ENCODE data around the gene CXCR3.
"Not testable (repeated sequence)": the region's sequence is repeated elsewhere in the genome, so short reads cannot be mapped to it uniquely, and the experiment has no call there.

Gene CXCR3

DNA sequence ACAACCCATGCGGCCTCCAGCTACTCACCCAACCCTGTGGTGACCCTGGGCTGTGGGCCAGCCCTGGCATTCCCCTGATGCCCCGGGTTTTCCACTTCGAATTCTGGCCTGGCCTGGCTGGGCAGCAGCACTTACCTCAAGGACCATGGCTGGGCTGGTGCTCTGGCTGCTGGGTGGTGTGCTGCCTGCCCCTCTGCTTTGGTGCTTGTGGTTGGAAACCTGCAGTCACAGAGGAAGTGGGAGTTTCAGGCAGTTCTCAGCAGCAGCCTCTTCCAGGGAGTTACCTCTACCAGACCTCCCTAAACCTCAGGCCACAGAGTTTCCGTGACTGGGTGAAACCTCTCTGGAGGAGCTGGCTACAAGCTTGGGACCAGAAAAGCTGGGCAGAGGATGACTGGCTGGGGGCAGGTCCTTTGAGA lies at the start of gene CXCR3:
TSS of gene CXCR3 (minus strand) at position 209 of the 419 bp plus-strand sequence. CDS start at position 147, 62 bp downstream.
- H3K4me1 Mint-ChIP-seq (ENCODE audit: low read depth), result peaks cover 35% of the 10 kb centered on the region
- intact Hi-C loops (cut with micrococcal nuclease), result no loop called here
- H3K27me3 Mint-ChIP-seq, result peaks cover 3% of the 10 kb centered on the region
- H3K27ac Mint-ChIP-seq, result peak within 1 kb of the TSS; percentile 14
- H3K4me3 Mint-ChIP-seq, result no peak within 1 kb of the TSS
- H3K9me3 Mint-ChIP-seq, result no peaks in the 10 kb centered on the region
- peaks cover 28% of the 10 kb centered on the region for H3K36me3 Mint-ChIP-seq (ENCODE audit: low read depth)

DNA sequence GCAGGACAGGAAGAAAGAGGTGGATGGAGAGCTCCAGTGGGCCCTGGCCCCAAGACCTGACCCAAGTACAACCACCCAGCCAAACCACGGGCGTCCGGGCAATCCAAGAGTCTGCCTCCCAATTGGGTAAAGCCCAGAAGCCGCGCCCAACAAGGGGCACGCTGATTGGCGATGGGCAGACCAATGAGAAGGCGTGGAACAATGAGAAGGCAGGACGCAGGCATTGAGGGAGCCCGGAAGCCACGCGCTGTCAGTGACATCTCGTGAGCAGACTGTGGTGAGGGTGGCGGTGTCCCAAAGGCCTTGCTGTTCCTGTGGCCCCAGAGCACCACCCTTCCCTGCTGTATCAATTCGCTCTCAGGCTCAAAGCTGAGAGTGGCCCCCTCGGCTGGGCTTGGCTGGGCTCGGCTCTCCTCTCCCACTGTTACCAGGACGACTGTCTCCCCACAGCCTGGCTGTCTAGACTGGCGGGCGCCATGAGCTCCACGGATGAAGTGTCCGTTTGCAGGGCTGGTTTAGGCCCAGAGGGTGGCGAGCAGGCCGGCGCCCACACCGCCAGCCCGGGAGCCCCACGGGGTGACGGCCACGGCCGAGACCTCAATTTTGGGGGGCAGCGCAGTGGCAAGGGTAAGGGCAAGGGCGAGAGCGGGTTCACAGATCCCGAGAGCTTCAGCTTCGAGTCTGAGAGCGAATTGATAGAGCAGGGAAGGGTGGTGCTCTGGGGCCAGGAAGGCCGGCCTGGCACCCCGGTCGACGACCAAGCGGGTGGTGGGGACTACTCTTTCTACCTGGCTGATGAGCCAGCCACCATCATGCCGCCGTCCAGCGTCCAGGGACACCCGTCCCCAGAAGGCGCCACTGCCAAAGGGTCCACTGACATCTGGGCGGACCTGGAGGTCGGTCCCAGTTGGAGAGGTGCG lies 49.3 kb upstream of the CXCR3 start, which contains the start of gene LOC101059915:
TSS of gene LOC101059915 (plus strand) at position 219 of the 920 bp plus-strand sequence.
- H3K4me1 Mint-ChIP-seq (ENCODE audit: low read depth), result peaks cover 9% of the 10 kb centered on the region
- no peaks in the 10 kb centered on the region for H3K9me3 Mint-ChIP-seq
- no peak within 1 kb of the TSS for H3K27ac Mint-ChIP-seq
- H3K36me3 Mint-ChIP-seq (ENCODE audit: low read depth), result no peaks in the 10 kb centered on the region
- intact Hi-C loops (cut with micrococcal nuclease), result no loop called here
- H3K27me3 Mint-ChIP-seq, result peaks cover 37% of the 10 kb centered on the region
- no peak within 1 kb of the TSS for H3K4me3 Mint-ChIP-seq

DNA sequence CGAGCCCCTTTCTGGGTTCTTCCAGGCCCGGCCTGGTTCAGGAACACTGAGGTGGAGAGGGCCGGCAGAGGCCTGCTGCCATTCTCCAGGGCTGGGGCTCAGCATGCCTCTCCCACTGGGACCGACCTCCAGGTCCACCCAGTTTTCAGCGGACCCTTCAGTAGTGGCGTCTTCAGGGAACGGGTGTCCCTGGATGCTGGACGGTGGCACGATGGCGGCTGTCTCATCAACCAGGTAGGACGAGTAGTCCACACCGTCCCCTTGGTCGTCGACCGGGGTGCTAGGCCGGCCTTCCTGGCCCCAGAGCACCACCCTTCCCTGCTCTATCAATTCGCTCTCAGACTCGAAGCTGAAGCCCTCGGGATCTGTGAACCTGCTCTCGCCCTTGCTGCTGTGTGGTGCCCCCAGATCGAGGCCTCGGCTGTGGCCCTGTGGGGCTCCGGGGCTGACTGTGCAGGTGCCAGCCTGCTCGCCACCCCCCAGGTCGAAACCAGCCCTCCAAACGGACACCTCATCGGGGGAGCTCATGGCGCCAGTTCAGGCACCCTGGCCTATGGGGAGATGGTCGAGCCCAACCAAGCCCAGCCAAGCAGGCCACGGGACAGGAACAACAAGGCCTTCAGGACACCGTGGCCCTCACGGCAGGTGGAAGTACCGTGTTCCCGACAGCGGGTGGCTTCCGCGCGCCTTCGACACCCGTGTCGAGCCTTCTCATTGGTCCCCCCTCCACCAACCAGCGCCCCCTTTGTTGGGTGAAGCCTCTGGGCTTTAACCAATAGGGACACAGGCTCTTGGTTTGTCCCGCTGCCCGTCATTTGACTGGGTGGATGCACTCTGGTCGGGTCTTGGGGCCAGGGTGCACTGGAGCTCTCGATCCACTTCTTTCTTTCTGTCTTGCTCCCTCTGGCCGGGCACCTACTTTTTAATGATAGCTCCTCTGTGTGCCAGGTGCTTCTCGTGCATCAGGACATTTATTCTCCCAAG lies 48.2 kb upstream of the CXCR3 start:
- no peak overlapping the region for H3K4me3 Mint-ChIP-seq

DNA sequence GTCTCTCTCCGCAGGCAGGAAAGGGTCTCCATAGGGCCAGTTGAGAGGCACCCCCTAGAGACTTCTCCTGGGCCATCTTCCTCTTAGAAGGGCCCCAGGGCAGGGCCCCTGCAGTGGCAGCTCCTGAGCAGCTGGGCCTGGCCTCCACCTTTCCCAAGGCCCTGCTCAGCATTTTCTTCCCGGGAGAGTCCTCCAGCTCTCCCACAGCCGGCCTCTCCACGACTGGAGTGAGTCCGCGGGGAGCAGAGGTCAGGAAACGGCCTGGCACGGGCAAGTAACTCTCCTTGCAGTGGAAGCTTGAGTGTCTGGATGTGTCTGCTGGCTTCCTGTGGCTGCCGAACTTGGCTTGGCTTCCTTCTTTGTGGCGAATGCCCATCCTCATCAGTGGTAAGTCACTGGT lies 47.4 kb upstream of the CXCR3 start:
- Mint-ChIP-seq H3K4me1 (ENCODE audit: low read depth) (peaks cover 9% of the 10 kb centered on the region), H3K4me3 (no peak overlapping the region), H3K27me3 (peaks cover 36% of the 10 kb centered on the region), H3K9me3 (no peaks in the 10 kb centered on the region), H3K36me3 (ENCODE audit: low read depth) (no peaks in the 10 kb centered on the region), H3K27ac (no peak overlapping the region)
- intact Hi-C loops (cut with micrococcal nuclease), result no loop called here

More for the DNA sequence above, 48.2 kb upstream of the CXCR3 start:
- H3K4me1 Mint-ChIP-seq (ENCODE audit: low read depth), result peaks cover 9% of the 10 kb centered on the region
- no peaks in the 10 kb centered on the region for H3K36me3 Mint-ChIP-seq (ENCODE audit: low read depth)
- H3K27ac Mint-ChIP-seq, result no peak overlapping the region
- intact Hi-C loops (cut with micrococcal nuclease), result no loop called here
- H3K27me3 Mint-ChIP-seq, result peaks cover 38% of the 10 kb centered on the region
- H3K9me3 Mint-ChIP-seq, result no peaks in the 10 kb centered on the region

DNA sequence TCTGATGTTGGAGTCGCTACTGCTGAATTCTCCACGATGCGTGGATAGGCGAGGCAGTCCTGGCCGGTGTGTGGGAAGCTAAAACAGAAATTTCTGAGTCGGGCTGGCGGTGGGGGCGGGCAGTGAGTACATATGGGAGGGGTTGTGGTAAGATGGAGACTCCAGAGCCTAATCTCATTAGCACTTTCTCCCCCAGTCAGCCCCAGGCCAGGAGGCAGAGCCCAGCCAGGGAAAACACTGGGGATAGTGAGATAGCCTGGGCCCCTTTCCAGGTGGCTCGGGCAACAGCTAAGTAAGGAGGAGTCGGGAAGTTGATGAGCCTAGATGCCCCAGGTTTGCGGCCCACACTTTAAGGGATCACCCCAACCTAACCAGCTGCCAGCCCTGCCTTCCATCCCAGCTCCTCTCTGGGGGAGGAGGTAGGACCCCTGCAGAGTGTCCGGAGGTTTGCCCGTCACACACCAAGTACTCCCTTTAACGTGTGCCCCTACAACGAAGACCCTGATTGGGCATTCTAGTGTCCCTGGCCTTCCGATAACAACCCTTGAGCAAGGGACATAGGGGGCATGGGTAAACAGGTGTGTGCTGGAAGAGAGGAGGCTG lies 46.7 kb upstream of the CXCR3 start:
- Mint-ChIP-seq H3K27me3 (peaks cover 34% of the 10 kb centered on the region), H3K9me3 (no peaks in the 10 kb centered on the region), H3K4me3 (no peak overlapping the region), H3K36me3 (ENCODE audit: low read depth) (no peaks in the 10 kb centered on the region), H3K4me1 (ENCODE audit: low read depth) (peaks cover 9% of the 10 kb centered on the region), H3K27ac (no peak overlapping the region)
- intact Hi-C loops (cut with micrococcal nuclease), result no loop called here

DNA sequence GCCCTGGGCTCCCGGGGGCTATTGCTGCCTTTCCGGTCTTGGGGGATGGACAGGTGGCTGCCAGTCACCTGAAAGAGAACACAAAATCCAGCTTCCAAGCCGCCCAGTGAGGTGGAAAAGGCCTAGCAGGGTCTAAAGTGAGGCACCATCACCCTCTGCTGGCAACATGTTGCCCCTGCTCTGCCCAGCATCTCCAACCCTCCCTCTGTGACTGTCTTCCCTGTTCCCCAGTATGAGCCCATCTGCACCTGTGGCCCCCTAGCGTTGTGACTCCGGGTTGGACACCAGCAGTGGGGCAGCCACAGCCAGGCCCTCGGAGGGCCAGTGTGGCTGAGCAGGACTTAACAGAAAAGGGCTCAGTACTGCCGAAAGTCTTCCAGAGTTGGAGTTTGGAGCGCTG lies 45.9 kb upstream of the CXCR3 start:
- H3K36me3 Mint-ChIP-seq (ENCODE audit: low read depth); H3K9me3 Mint-ChIP-seq; H3K27ac Mint-ChIP-seq; H3K4me1 Mint-ChIP-seq (ENCODE audit: low read depth); H3K4me3 Mint-ChIP-seq; intact Hi-C loops (cut with micrococcal nuclease): not testable (repeated sequence)
- peaks cover 30% of the 10 kb centered on the region for H3K27me3 Mint-ChIP-seq

DNA sequence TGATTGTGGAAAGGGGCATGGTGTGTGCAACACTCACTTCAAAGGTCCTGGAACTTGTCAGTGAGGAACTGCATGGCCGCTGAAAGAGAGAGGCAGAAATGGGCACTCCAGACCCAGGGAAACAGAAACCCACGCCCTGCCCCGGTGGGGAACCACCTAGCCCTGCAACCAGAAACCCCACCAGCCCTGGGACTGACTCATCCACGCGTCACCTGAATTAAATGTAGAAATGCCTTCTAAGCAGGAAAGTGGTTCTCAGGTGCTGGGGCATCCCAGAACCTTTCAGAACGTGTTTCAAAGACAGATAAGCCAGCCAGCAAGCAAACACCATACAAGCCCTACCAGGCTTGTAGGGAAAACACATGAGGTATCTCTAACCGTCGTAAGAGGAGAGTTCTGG lies 44.9 kb upstream of the CXCR3 start:
- H3K36me3 Mint-ChIP-seq (ENCODE audit: low read depth); H3K4me3 Mint-ChIP-seq; H3K27ac Mint-ChIP-seq; H3K4me1 Mint-ChIP-seq (ENCODE audit: low read depth); intact Hi-C loops (cut with micrococcal nuclease); H3K9me3 Mint-ChIP-seq: not testable (repeated sequence)
- peaks cover 27% of the 10 kb centered on the region for H3K27me3 Mint-ChIP-seq

DNA sequence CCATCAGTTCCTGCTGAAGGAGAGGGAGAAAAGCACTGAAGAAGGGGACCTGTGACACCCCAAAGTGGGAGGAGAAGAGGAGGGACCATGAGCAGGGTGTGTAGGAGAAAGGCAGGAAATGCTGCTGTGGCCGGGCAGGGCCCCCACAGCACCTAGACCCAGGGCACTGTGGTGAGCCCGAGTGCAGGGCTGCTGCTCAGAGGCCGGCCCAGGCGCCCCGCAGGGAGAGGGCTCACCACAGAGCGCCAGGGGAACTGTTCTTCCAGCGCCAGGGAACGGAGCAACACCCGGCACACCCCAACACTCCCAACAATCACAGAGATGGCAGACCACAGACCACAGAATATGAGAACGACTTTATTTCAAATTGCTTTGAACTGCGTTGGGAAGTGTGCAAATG lies 44.3 kb upstream of the CXCR3 start:
- intact Hi-C loops (cut with micrococcal nuclease); H3K9me3 Mint-ChIP-seq; H3K4me1 Mint-ChIP-seq (ENCODE audit: low read depth); H3K27ac Mint-ChIP-seq; H3K4me3 Mint-ChIP-seq; H3K36me3 Mint-ChIP-seq (ENCODE audit: low read depth): not testable (repeated sequence)
- peaks cover 27% of the 10 kb centered on the region for H3K27me3 Mint-ChIP-seq

DNA sequence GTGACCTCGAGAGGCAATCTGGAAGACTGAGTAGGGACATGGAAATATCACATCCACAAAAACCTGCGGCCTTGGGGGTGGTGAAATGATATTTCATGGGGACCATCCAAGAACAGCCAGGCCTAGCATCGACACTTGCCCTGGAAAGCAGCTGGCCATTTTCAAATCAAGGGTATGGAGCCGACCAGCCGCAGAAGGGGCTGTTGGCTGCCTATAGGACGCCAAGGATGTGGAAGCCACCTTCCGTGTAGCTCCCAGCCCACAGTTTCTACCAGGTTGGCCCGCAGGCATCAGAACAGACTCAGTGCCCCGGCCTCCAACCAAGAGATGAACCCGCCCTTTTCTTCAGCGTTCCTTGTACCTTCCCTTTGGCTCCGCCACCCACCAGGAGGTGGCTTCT lies 43.6 kb upstream of the CXCR3 start:
- no peak overlapping the region for H3K4me3 Mint-ChIP-seq
- H3K27me3 Mint-ChIP-seq, result peaks cover 27% of the 10 kb centered on the region
- H3K9me3 Mint-ChIP-seq, result no peaks in the 10 kb centered on the region
- peaks cover 10% of the 10 kb centered on the region for H3K4me1 Mint-ChIP-seq (ENCODE audit: low read depth)
- H3K27ac Mint-ChIP-seq, result no peak overlapping the region
- no peaks in the 10 kb centered on the region for H3K36me3 Mint-ChIP-seq (ENCODE audit: low read depth)
- intact Hi-C loops (cut with micrococcal nuclease), result no loop called here

DNA sequence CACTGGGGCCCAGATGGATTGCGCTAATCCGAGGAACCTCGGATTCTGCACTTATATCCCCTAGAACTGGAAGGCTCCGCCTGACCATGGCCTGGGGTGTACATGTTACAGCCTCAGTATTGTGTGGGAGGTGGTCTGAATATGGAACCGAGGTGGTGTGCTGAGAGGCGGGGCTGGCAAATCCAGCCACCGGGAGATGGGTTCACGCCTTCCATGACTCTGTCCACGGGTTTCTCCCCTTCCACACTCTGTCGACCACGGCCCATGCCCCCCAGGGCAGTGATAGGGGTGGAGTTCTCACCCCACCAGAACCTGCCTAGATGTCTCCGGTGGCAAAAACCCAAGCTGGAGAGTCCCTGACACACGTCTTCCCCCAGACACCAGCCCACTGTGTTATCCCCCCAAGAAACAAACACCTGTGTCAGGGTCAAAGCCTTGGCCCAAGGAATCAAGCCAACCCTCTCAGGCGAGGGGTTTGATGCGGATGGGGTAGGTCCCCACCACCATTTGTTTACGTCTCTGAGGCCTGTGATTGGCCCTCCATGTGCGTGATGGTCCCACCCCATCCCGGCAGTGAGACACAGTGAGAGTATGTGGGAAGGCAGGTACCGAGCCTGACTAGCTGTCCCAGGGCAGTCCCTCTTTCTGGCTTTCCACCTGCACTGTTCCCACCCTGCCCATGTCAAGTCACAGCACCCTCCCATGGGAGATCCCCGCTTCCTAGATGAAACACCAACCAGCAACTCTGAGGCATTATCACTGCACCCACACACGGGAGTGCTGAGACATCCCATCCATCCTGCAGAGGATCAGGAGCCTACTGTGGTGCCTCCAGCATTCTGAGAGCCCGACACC lies 42.5 kb upstream of the CXCR3 start:
- intact Hi-C loops (cut with micrococcal nuclease), result no loop called here
- Mint-ChIP-seq H3K27me3 (peaks cover 30% of the 10 kb centered on the region), H3K4me1 (ENCODE audit: low read depth) (peaks cover 18% of the 10 kb centered on the region), H3K36me3 (ENCODE audit: low read depth) (no peaks in the 10 kb centered on the region), H3K4me3 (no peak overlapping the region), H3K27ac (no peak overlapping the region), H3K9me3 (no peaks in the 10 kb centered on the region)

DNA sequence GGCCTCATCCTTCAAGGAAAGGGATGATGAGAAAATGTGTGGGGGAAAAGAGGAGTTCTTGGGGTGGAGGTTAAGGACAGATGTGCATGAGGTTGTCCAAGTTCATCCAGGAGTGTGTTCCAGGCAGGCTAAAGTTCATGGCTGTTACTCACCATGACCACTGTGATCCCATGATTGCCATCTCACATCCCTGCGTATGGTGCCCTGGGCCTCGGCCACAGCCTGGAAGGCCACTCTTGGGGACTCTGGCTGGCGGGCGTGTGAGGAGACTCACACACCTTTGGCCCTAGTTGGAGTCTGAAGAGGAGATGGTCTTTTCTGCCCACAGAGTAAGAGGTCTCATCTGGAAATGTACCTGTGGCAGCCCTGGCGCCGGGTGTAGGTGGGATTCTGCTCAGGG lies 41.6 kb upstream of the CXCR3 start:
- H3K27me3 Mint-ChIP-seq, result peaks cover 30% of the 10 kb centered on the region
- no peaks in the 10 kb centered on the region for H3K9me3 Mint-ChIP-seq
- no peaks in the 10 kb centered on the region for H3K36me3 Mint-ChIP-seq (ENCODE audit: low read depth)
- H3K27ac Mint-ChIP-seq, result no peak overlapping the region
- peaks cover 18% of the 10 kb centered on the region for H3K4me1 Mint-ChIP-seq (ENCODE audit: low read depth)
- H3K4me3 Mint-ChIP-seq, result no peak overlapping the region
- intact Hi-C loops (cut with micrococcal nuclease), result no loop called here

DNA sequence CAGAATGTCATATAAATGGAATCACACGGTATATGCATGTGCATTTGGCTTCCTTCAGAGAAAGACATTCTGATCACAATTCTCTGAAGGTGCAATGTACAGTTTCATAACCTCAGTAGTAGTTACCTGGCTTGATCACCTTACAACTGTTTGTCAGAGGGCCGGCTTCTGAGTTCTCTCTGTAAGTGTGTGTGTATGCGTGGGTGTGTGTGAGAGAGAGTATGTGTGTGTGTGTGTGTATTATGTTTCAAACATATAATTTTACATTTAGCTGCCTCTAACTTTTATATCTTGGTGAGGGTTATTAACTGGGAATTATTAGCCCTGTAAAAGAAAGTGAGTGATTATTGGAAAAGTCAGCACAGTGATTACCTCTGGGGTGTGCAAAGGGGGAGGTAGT lies 41.0 kb upstream of the CXCR3 start:
- no peak overlapping the region for H3K27ac Mint-ChIP-seq
- H3K4me3 Mint-ChIP-seq, result no peak overlapping the region
- no peaks in the 10 kb centered on the region for H3K9me3 Mint-ChIP-seq
- no peaks in the 10 kb centered on the region for H3K36me3 Mint-ChIP-seq (ENCODE audit: low read depth)
- intact Hi-C loops (cut with micrococcal nuclease), result no loop called here
- H3K4me1 Mint-ChIP-seq (ENCODE audit: low read depth), result peaks cover 18% of the 10 kb centered on the region
- H3K27me3 Mint-ChIP-seq, result peaks cover 28% of the 10 kb centered on the region

DNA sequence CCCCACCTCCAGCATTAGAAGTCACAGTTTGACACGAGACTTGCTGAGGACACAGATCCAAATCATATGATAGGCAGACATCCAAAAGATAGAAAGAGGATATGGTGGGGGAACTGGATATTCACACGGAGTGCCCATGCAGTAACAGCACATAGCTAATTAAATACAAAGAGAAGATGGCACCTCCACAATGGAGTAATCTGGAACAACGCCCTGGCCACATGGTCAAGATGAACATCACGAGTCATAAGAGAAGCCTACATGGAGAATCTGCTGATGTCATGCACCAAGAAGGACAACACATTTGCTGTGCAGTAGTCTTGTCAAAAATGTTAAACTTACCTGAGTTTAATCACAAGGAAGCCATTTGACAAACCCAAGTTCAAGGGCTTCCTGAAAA lies 39.0 kb upstream of the CXCR3 start:
- H3K4me1 Mint-ChIP-seq (ENCODE audit: low read depth), result peaks cover 11% of the 10 kb centered on the region
- no peak overlapping the region for H3K4me3 Mint-ChIP-seq

More for the DNA sequence above, 39.0 kb upstream of the CXCR3 start:
- intact Hi-C loops (cut with micrococcal nuclease), result no loop called here
- H3K27ac Mint-ChIP-seq, result no peak overlapping the region
- no peaks in the 10 kb centered on the region for H3K9me3 Mint-ChIP-seq
- peaks cover 19% of the 10 kb centered on the region for H3K27me3 Mint-ChIP-seq
- no peaks in the 10 kb centered on the region for H3K36me3 Mint-ChIP-seq (ENCODE audit: low read depth)

All from dendritic cell treated with granulocyte-macrophage colony-stimulating factor and Interleukin-4, amounts not matched to agents 40 ng/mL and 50 ng/mL, for 4 days (primary cell).